GM18526 (cell line): ENCODE results near the gene ASB7.

Experiments used
- POLR2A ChIP-seq: IDR thresholded peaks from 3 replicates; pipeline ENCODE4 v1.6.1; 2011; ENCODE audit not compliant: insufficient read length; ENCODE audit errors: extremely low read depth

Gene ASB7

GRCh38 chr15:100686725-100687473 is 84.5 kb downstream of the ASB7 start:
- no peak for TF ChIP-seq POLR2A

- no peak for TF ChIP-seq POLR2A
These were observed 85.3 kb downstream of the ASB7 start for GRCh38 chr15:100687582-100688141.

- TF ChIP-seq POLR2A, result no peak
These were observed 86.2 kb downstream of the ASB7 start for GRCh38 chr15:100688549-100689120.

- TF ChIP-seq POLR2A, result no peak
These were observed 86.9 kb downstream of the ASB7 start for GRCh38 chr15:100689131-100689899.

GRCh38 chr15:100690032-100690794 is 87.8 kb downstream of the ASB7 start:
- TF ChIP-seq POLR2A, result no peak

- TF ChIP-seq POLR2A, result no peak
These were observed 88.4 kb downstream of the ASB7 start for GRCh38 chr15:100690795-100691158.

- no peak for TF ChIP-seq POLR2A
These were observed 88.9 kb downstream of the ASB7 start for GRCh38 chr15:100691321-100691720.

- no peak for TF ChIP-seq POLR2A
These were observed 89.9 kb downstream of the ASB7 start for GRCh38 chr15:100692246-100692645.

GRCh38 chr15:100692671-100693070 is 90.3 kb downstream of the ASB7 start:
- no peak for TF ChIP-seq POLR2A

GRCh38 chr15:100693451-100693850 is 91.1 kb downstream of the ASB7 start:
- TF ChIP-seq POLR2A, result no peak

- no peak for TF ChIP-seq POLR2A
These were observed 92.1 kb downstream of the ASB7 start for GRCh38 chr15:100694381-100695021.

GRCh38 chr15:100695048-100695447 is 92.7 kb downstream of the ASB7 start:
- no peak for TF ChIP-seq POLR2A

GRCh38 chr15:100696452-100696851 is 94.1 kb downstream of the ASB7 start:
- TF ChIP-seq POLR2A, result no peak
